ENCODE results near the gene MYO5B.

The MYO5B gene

DNA sequence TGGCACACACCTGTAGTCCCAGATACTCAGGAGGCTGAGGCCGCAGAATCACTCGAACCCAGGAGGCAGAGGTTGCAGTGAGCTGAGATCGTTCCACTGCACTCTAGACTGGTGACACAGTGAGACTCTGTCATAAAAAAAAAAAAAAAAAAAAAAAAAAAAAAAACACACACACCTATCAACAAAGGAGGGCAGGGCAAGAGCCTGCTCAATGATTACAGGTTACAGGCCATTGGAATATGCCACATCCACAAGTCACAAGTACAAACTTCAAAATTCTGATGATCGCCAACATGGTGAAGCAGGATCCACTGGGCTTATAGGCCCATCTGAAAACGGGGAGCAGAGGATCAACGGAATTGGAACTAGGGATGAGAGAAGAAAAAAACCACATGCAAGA lies 6.3 kb downstream of the MYO5B start:
- DNase-seq (ENCODE audit: low read depth, low spot score): no peak

GRCh38 chr18:50187659-50188058 lies 7.3 kb downstream of the MYO5B start:
- DNase-seq (ENCODE audit: low read depth, low spot score): no peak

- no peak for DNase-seq (ENCODE audit: low read depth, low spot score)
Measured at GRCh38 chr18:50186385-50186784, 8.6 kb downstream of the MYO5B start.

DNA sequence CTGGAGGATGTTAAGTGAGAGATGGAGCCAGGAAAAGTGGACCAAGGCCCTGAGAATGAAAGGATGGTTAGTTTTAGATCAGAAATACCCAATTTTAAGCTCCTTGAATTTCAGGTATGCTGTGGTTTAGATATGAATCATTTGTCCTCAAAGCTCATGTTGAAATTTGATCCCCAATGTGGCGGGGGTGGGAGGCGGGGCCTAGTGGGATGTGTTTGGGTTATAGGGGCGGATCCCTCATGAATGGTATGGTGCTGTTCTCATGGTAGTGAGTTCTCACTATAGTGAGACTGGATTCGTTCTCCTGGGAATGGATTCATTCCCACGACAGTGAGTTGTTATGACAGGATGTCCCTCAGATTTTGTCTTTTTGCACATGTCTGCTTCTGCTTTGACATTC lies 11.4 kb downstream of the MYO5B start:
- no peak for DNase-seq (ENCODE audit: low read depth, low spot score)

- no peak for DNase-seq (ENCODE audit: low read depth, low spot score)
Measured at GRCh38 chr18:50182511-50182910, 12.4 kb downstream of the MYO5B start.

- no peak for DNase-seq (ENCODE audit: low read depth, low spot score)
Measured at GRCh38 chr18:50181590-50181989, 13.4 kb downstream of the MYO5B start.

DNA sequence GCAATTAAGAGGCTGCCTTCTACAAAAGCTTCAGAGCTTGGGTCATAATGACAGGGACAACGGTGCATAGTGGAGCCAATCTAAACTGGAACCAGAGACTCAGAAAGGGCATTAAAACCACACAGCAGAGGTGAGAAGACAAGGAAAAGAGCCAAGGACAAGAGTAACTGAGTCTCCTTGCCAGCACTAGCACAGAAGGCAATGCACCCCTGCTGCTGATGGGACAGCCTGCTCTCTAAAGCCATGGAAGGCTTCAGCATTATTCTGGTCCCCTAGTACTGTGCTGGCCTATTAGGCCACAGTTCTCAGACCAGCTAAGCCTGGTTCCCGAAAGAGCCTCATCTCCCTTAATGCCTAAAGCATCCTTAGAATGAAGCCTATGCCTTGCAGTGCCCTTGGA lies 15.5 kb downstream of the MYO5B start:
- DNase-seq (ENCODE audit: low read depth, low spot score): no peak

DNA sequence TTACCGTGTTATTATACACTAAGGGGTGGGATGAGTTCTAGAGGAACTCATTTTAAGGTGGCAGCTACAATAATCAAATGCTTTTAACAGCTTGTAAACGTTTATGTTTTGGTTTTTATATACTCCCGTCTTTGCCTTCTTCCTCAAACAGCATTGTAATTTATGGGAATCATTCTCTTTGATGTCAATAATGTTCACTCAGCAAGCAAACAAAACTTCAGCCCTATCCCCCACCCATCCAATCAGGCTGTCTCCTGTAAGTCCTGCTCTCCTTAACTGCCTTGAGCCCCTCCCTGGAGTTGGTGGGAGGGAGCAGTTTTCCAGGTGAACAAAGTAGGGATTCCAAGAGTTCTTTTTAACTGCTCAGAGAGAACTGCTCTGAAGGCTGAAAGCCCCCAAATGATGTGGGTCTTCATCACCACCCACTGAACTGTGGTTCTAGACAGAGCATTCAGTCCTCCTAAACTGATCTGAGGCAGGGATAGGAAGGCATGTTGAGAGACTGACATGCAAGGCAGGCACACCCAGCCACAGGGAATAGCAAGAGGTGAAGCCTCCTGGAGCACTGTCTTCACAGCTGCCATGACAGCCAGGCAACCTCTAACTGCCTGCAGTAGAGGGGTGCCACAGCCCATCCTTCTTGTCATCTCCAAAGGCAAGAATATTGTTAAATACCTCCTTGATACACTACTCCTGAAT lies 17.5 kb downstream of the MYO5B start:
- DNase-seq (ENCODE audit: low read depth, low spot score): no peak

DNA sequence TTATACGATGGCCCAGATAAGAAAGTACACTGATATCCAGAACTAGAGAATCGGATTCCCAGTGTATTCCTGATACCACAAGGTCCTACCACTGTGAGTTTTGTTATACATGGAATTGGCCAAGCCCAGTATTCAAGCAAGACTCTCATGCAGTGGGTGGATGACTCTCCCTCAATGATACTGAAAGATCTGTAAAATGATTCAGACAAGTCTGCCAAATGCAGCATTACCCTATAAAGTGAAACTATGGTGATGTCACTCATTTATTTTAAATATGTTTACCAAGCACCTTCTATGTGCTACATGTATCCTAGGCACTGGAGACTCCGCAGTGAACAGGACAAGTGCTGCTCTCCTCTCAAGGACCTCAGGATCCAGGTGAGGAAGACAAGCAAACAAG lies 22.6 kb downstream of the MYO5B start:
- no peak for DNase-seq (ENCODE audit: low read depth, low spot score)

GRCh38 chr18:50171406-50171805 lies 23.5 kb downstream of the MYO5B start:
- no peak for DNase-seq (ENCODE audit: low read depth, low spot score)

DNA sequence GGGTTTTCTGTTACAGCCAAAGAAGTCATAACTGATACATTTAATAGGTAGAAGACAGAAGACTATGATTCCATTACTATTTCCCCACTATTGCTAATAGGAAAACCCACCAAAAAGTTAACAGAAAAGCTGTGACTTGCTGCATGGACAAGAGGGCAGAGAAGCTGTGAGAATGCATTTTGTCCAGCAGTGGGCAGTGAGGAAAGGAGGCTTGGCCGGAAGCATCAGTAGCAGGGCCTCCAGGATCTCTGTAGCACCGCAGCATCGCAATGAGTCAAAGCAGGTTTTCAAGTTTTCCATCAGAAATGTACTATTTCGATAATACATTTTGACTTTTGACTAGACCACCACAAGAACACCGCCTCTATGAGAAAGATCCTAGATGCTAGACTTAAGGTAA lies 24.9 kb downstream of the MYO5B start:
- DNase-seq (ENCODE audit: low read depth, low spot score): no peak

- no peak for DNase-seq (ENCODE audit: low read depth, low spot score)
Measured at GRCh38 chr18:50169149-50169548, 25.8 kb downstream of the MYO5B start.

DNA sequence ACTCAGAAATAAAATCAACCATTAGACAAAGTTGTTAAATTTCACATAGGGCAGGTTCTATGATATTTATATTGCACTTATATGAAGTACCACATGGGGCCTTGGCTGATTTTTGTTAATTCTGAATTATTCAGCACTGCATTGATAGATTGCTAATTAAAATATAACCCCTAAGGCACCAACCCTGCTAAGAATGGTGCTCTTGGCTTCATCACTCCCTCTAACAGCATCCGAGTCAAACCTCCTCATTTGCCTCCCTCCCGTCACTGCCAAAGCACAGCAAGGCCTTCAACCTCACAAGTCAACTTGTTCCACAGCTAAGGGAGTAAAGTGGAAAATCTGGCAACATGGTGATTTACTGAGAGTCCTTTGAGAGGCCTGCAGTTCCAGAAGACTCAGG lies 27.0 kb downstream of the MYO5B start:
- no peak for DNase-seq (ENCODE audit: low read depth, low spot score)

- no peak for DNase-seq (ENCODE audit: low read depth, low spot score)
Measured at GRCh38 chr18:50166901-50167300, 28.0 kb downstream of the MYO5B start.

- no peak for DNase-seq (ENCODE audit: low read depth, low spot score)
Measured at GRCh38 chr18:50163505-50163904, 31.4 kb downstream of the MYO5B start.

GRCh38 chr18:50162486-50163304 lies 32.3 kb downstream of the MYO5B start:
- DNase-seq (ENCODE audit: low read depth, low spot score): no peak

GRCh38 chr18:50161597-50162205 lies 33.2 kb downstream of the MYO5B start:
- no peak for DNase-seq (ENCODE audit: low read depth, low spot score)

- DNase-seq (ENCODE audit: low read depth, low spot score): no peak
Measured at GRCh38 chr18:50159654-50160046, 35.3 kb downstream of the MYO5B start.

- no peak for DNase-seq (ENCODE audit: low read depth, low spot score)
Measured at GRCh38 chr18:50158866-50159653, 35.9 kb downstream of the MYO5B start.

- no peak for DNase-seq (ENCODE audit: low read depth, low spot score)
Measured at GRCh38 chr18:50155406-50155805, 39.5 kb downstream of the MYO5B start.

GRCh38 chr18:50154420-50154819 lies 40.5 kb downstream of the MYO5B start:
- no peak for DNase-seq (ENCODE audit: low read depth, low spot score)

DNA sequence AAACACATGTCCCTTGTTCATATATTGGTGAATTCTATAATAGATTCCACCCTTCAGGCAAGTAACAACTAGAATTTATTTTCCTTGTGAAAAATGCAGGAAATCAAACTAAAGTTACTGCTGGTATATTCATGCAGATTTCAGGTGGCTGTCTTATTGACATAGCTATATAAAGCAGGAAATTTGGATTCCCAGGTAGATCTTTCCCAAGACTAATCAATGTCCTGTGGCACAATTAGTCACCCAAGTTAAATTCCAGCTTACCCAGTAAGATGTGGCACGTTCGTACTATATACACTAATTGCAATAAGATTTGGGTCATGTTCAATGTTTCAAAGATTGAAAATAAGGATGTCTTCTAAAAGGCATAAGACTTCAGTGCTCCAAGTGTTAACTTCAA lies 42.0 kb downstream of the MYO5B start:
- no peak for DNase-seq (ENCODE audit: low read depth, low spot score)

Measured in activated naive CD8-positive, alpha-beta T cell treated with anti-CD3 and anti-CD28 coated beads, Interleukin-2, amount 50 U/mL, for 16 hours (primary cell).